ENCODE results near the gene PLEKHG4B.
"Not testable (repeated sequence)": the region's sequence is repeated elsewhere in the genome, so short reads cannot be mapped to it uniquely, and the experiment has no call there.

PLEKHG4B gene

DNA sequence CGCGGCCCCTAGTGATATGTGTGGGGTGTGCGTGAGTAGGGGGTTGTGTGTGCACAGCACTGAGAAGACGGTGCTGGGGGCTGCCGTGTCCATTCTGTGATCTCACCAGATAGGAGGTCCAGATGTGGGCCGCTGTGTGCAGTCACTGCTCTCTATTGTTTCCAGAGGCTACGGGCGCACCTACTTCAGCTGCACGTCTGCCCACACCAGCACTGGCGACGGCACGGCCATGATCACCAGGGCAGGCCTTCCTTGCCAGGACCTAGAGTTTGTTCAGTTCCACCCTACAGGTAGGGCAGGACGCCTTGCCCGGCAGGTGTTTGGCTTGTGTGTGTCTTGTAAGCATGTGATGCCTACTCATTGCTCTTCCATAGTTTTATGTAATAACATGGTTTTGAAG, 138.7 kb downstream of the PLEKHG4B start:
- TF ChIP-seq, protein P1, sequence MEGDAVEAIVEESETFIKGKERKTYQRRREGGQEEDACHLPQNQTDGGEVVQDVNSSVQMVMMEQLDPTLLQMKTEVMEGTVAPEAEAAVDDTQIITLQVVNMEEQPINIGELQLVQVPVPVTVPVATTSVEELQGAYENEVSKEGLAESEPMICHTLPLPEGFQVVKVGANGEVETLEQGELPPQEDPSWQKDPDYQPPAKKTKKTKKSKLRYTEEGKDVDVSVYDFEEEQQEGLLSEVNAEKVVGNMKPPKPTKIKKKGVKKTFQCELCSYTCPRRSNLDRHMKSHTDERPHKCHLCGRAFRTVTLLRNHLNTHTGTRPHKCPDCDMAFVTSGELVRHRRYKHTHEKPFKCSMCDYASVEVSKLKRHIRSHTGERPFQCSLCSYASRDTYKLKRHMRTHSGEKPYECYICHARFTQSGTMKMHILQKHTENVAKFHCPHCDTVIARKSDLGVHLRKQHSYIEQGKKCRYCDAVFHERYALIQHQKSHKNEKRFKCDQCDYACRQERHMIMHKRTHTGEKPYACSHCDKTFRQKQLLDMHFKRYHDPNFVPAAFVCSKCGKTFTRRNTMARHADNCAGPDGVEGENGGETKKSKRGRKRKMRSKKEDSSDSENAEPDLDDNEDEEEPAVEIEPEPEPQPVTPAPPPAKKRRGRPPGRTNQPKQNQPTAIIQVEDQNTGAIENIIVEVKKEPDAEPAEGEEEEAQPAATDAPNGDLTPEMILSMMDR (conservative IDR thresholded peaks at IDR 0.05; ENCODE audit: low read depth, low read length) = no peak
- no peak for DNase-seq (ENCODE audit: low read depth)
- H3K4me3 ChIP-seq (ENCODE audit: low read length) = no peak overlapping the region

DNA sequence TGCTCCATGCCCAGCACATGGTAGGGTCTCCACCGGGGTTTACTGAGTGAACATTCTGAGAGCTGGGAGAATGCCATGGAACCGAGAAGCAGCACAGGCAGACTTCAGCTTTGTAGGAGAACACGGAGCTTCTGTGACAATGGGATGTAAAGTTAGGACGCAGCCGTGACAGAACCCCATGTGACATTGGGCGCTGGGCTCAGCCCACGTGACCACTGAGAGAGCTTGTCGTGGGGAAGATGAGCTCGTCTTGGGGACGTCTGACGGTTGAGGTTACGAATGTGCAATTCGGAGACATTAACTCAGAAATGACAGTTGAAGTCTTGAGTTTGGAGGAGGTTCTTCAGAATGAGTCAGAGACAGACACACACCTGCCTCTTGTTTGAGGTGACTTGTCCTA, 139.7 kb downstream of the PLEKHG4B start:
- no peak for DNase-seq (ENCODE audit: low read depth)
- H3K4me3 ChIP-seq (ENCODE audit: low read length) = no peak overlapping the region
- TF ChIP-seq, protein P1 (conservative IDR thresholded peaks at IDR 0.05; ENCODE audit: low read depth, low read length) = no peak

DNA sequence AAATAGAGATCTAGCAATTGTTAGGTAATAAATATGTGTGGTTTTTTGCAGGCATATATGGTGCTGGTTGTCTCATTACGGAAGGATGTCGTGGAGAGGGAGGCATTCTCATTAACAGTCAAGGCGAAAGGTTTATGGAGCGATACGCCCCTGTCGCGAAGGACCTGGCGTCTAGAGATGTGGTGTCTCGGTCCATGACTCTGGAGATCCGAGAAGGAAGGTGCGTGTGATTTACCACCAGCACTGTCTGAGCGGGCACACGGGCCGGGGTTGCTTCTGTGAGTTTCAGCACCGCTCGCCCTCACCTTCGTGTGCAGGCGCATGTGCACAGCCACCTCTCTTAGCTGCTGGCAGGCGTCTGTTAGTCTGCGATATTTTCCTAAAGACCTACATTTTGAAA, 141.5 kb downstream of the PLEKHG4B start:
- not testable (repeated sequence) for H3K4me3 ChIP-seq (ENCODE audit: low read length); DNase-seq (ENCODE audit: low read depth)

DNA sequence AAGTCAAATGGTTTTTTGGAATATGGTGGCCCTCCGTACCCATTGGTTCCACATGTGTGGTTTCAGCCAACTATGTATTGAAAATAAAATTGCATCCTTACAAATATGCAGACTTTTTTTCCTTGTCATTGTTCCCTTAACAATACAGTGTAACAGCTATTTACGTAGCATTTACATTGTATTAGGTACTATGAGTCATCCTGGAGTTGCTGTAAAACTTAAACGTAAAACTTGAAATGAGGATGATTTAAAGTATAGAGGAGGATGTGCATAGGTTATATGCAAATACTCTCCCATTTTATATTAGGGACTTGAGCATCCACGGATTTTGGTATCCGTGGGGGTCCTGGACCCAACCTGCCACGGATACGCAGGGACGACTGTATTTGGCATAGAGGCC, 142.5 kb downstream of the PLEKHG4B start:
- DNase-seq (ENCODE audit: low read depth) = no peak
- no peak overlapping the region for H3K4me3 ChIP-seq (ENCODE audit: low read length)
- TF ChIP-seq, protein P1 (conservative IDR thresholded peaks at IDR 0.05; ENCODE audit: low read depth, low read length) = no peak

DNA sequence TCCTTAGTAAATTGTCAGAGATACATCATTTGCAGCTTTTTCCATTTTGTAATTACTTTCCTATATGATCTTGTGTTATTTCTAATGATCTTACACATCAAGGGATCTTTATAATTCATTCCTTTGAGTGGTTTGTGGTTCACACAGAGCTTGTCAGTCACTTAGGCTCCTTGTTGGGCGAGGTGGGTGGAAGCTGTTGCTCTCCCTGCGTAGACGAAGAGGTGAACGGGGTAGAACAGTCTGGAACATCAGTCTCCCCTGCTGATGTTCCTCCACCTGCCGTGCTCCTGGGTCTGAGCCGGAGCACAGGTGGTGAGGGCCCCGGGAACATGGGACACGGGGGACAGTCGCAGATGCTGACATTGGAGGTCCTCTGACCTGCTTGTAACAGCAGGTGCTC, 143.6 kb downstream of the PLEKHG4B start:
- H3K4me3 ChIP-seq (ENCODE audit: low read length); DNase-seq (ENCODE audit: low read depth): not testable (repeated sequence)

DNA sequence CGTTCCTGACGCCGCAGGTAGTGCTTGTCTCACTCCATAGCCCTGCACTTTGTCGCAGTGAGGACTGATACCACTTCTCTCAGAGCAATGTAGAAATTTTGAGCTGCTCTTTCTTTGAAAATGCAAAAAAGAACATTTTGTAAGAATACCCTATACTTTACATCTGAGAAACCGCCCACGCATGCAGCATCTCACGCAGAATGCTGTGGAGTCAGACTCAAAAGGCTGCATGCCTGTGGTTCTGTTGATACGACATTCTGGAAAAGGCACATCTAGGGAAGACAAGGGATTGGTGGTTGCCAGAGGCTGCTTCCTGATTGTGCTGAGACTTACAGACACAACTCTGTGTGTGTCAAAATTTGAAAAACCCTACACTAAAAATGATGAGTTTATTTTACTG, 146.0 kb downstream of the PLEKHG4B start:
- not testable (repeated sequence) for DNase-seq (ENCODE audit: low read depth); H3K4me3 ChIP-seq (ENCODE audit: low read length)

Data from retinal pigment epithelial cell (primary cell).